PC-9 (cell line): Measurements from ENCODE around the gene RNF141. TPM values are rescaled to one million over a fixed set of nuclear protein-coding genes. Genes with fewer than 3 reads are reported as not detected.

Source experiments
- BruUV-seq: library from RNA; stranded (reverse); fragments of 400-500 nt; replicated peaks from 2 replicates; lab custom pipeline; 2021; lab: Mats Ljungman, UMichigan
- CTCF ChIA-PET: fragments of 300-600 bp; sonication (Branson Sonifier 250); formaldehyde crosslinking; loops from one replicate; lab custom pipeline; 2022; ENCODE audit warnings: antibody characterized with exemption; lab: Charles Lee
- POLR2A ChIA-PET: fragments of 300-600 bp; sonication (Branson Sonifier 250); formaldehyde crosslinking; loops from one replicate; lab custom pipeline; 2022; ENCODE audit warnings: antibody characterized with exemption; ENCODE audit not compliant: unreplicated experiment; lab: Charles Lee
- DNase-seq, 2 experiments: peaks; one replicate each; pipeline versions ENCODE4 v3.0.0 to v3.0.0-alpha.2; 2015 to 2022; ENCODE audit warnings: mixed read lengths in 1 of 2
- H2AFZ ChIP-seq: fragments of 200-600 bp; sonication (generic); 2 replicates; pipeline ENCODE4 v1.8.1; 2017; ENCODE audit warnings: antibody characterized with exemption
- H3F3A ChIP-seq: fragments of 200-600 bp; sonication (generic); 2 replicates; pipeline ENCODE4 v1.8.1; 2017; ENCODE audit warnings: antibody characterized with exemption, mild to moderate bottlenecking, low read depth; ENCODE audit not compliant: insufficient read depth
- H3K27ac ChIP-seq: fragments of 200-600 bp; sonication (generic); 2 replicates; pipeline ENCODE4 v1.6.1; 2016; ENCODE audit warnings: mixed run types
- H3K27me3 ChIP-seq: fragments of 200-600 bp; sonication (generic); 2 replicates; pipeline ENCODE4 v1.6.1; 2016; ENCODE audit warnings: low read depth, mixed run types; ENCODE audit not compliant: insufficient read depth
- H3K36me3 ChIP-seq: fragments of 200-600 bp; sonication (generic); 2 replicates; pipeline ENCODE4 v1.6.1; 2016; ENCODE audit warnings: low read depth, mixed run types
- H3K4me1 ChIP-seq: fragments of 200-600 bp; sonication (generic); replicated peaks from 2 replicates; pipeline ENCODE4 v1.6.1; 2016; ENCODE audit warnings: mixed run types; ENCODE audit not compliant: insufficient read depth
- H3K4me2 ChIP-seq: fragments of 200-600 bp; sonication (generic); 2 replicates; pipeline ENCODE4 v1.6.1; 2017; ENCODE audit warnings: mixed run types
- H3K4me3 ChIP-seq: fragments of 200-600 bp; sonication (generic); 2 replicates; pipeline ENCODE4 v1.6.1; 2016; ENCODE audit warnings: mixed run types
- H3K79me2 ChIP-seq: fragments of 200-600 bp; sonication (generic); 2 replicates; pipeline ENCODE4 v1.6.1; 2017; ENCODE audit warnings: low read depth, mixed run types
- H3K9me2 ChIP-seq: fragments of 200-600 bp; sonication (generic); 2 replicates; pipeline ENCODE4 v1.8.1; 2017; ENCODE audit warnings: mild to moderate bottlenecking; ENCODE audit not compliant: insufficient read depth
- H3K9me3 ChIP-seq: fragments of 200-600 bp; sonication (generic); 2 replicates; pipeline ENCODE4 v1.8.1; 2016; ENCODE audit warnings: low read depth; ENCODE audit not compliant: insufficient read depth
- H4K20me1 ChIP-seq: fragments of 200-600 bp; sonication (generic); 2 replicates; pipeline ENCODE4 v1.8.1; 2017; ENCODE audit not compliant: insufficient read depth
- EZH2 ChIP-seq: fragments of 200-600 bp; sonication (generic); IDR thresholded peaks from 2 replicates; pipeline ENCODE4 v1.8.0; 2017; ENCODE audit warnings: antibody characterized with exemption, low read depth
- intact Hi-C: fragments of 100-400 bp; cut with micrococcal nuclease; formaldehyde crosslinking; loops from one replicate; pipeline ENCODE4 v1.10.0; 2022; ENCODE audit not compliant: unreplicated experiment
- total RNA-seq: library from RNA; stranded (reverse); gene quantifications from 2 replicates; pipeline ENCODE4 v1.2.3, GENCODE V29; 2021
- TF ChIP-seq, protein P1 (sequence below): fragments of 200-600 bp; sonication (generic); conservative IDR thresholded peaks from 2 replicates; pipeline ENCODE4 v1.6.1; 2017; ENCODE audit warnings: mixed run types, antibody characterized with exemption, mild to moderate bottlenecking, moderate library complexity

RNF141 gene
- total RNA-seq, 1 experiment from 2014 or later = 36.8 TPM

DNA sequence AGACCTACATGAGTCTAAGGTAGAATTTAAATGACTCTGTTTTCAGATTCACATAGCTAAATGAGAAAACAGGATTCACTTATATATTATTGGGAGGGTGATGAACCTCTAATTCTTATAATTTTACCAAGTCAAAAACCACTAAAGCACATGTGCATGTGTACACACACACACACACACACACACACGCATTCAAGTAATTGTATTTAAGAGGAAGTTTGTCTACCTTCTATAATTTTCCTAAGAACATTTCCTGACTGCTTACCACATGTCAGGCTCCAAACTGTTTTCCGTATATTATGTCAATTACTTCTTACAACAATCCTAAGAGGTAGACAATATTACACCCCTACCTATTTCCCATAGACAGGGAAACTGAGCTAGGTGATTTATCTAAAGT is 6.7 kb downstream of the RNF141 start:
- no peak overlapping the region for H3K4me3 ChIP-seq
- intact Hi-C loops = no loop called here
- no peak for TF ChIP-seq EZH2
- TF ChIP-seq, protein P1, sequence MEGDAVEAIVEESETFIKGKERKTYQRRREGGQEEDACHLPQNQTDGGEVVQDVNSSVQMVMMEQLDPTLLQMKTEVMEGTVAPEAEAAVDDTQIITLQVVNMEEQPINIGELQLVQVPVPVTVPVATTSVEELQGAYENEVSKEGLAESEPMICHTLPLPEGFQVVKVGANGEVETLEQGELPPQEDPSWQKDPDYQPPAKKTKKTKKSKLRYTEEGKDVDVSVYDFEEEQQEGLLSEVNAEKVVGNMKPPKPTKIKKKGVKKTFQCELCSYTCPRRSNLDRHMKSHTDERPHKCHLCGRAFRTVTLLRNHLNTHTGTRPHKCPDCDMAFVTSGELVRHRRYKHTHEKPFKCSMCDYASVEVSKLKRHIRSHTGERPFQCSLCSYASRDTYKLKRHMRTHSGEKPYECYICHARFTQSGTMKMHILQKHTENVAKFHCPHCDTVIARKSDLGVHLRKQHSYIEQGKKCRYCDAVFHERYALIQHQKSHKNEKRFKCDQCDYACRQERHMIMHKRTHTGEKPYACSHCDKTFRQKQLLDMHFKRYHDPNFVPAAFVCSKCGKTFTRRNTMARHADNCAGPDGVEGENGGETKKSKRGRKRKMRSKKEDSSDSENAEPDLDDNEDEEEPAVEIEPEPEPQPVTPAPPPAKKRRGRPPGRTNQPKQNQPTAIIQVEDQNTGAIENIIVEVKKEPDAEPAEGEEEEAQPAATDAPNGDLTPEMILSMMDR = no peak
- no TSS peak for BruUV-seq
- H3K27ac ChIP-seq = no peak overlapping the region
- H4K20me1 ChIP-seq = no peaks in the 10 kb centered on the region
- ChIA-PET CTCF (no interaction called here), POLR2A (no interaction called here)
- 0 out of 2 replicates have a peak, but pooled peaks cover 7% of the 10 kb centered on the region for H3F3A ChIP-seq
- no peaks in the 10 kb centered on the region for H3K9me2 ChIP-seq
- H3K27me3 ChIP-seq = no peaks in the 10 kb centered on the region
- H3K36me3 ChIP-seq = peaks cover 5% of the 10 kb centered on the region; the same call in 1 of the 2 replicates
- H3K79me2 ChIP-seq = peaks cover 18% of the 10 kb centered on the region
- H3K9me3 ChIP-seq = no peaks in the 10 kb centered on the region
- DNase-seq = no peak
- no peak overlapping the region for H3K4me2 ChIP-seq
- peaks cover 16% of the 10 kb centered on the region for H3K4me1 ChIP-seq
- H2AFZ ChIP-seq = no peak overlapping the region

DNA sequence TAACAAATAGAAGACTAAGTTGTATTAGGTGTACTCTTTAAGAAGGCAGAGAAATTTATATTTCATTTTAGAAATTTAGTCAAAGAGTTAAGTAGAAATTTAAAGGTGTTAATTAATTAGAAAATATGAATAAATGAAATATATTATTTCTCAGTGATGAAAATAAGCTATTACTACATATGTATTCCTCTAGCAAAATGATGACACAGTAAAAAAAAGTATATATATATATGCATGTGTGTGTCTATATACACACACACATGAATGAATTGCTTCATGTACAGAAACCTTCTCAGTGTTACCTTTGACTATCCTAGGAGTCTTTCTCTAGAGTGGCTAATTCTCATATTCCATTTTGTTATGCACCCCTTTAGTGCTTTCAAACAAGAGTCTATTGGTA is 7.7 kb downstream of the RNF141 start:
- Histone ChIP-seq H3K36me3 (peaks cover 14% of the 10 kb centered on the region; the same call in 1 of the 2 replicates), H3K9me3 (no peaks in the 10 kb centered on the region), H3K4me3 (no peak overlapping the region), H3K27ac (no peak overlapping the region), H3K79me2 (peaks cover 8% of the 10 kb centered on the region; the same call in 1 of the 2 replicates), H3K9me2 (no peaks in the 10 kb centered on the region), H3F3A (0 out of 2 replicates have a peak, but pooled peaks cover 8% of the 10 kb centered on the region), H2AFZ (no peak overlapping the region), H3K27me3 (no peaks in the 10 kb centered on the region), H3K4me2 (no peak overlapping the region), H3K4me1 (peaks cover 15% of the 10 kb centered on the region), H4K20me1 (no peaks in the 10 kb centered on the region)
- BruUV-seq = no TSS peak
- intact Hi-C loops = no loop called here
- TF ChIP-seq EZH2 = no peak
- TF ChIP-seq, protein P1 = no peak
- POLR2A ChIA-PET = no interaction called here
- CTCF ChIA-PET = no interaction called here
- no peak for DNase-seq

DNA sequence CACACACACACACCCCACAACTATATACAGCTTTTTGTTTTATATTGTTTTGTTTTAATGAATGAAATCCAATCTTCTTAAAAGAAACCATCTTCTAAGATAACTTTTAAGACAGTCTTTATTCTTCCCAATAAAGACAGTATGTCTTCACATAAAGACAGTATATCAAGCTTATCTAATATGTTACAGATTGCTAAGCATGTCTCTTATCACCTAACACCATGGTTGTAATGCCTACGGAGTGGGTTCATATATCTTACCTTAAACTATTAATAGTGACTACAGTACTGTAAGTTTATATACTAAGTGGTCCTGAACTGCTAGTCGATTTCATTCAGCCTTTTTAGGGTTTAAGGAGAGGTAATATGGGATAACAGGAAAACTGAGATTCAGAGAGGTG is 8.5 kb downstream of the RNF141 start:
- POLR2A ChIA-PET = no interaction called here
- no peak overlapping the region for H3K4me3 ChIP-seq
- H3K27me3 ChIP-seq = no peaks in the 10 kb centered on the region
- peaks cover 18% of the 10 kb centered on the region for H3K4me1 ChIP-seq
- CTCF ChIA-PET = no interaction called here
- no peak overlapping the region for H2AFZ ChIP-seq
- no peaks in the 10 kb centered on the region for H3K9me2 ChIP-seq
- H3F3A ChIP-seq = peaks cover 10% of the 10 kb centered on the region; the same call in 1 of the 2 replicates
- TF ChIP-seq, protein P1 = no peak
- no peak for TF ChIP-seq EZH2
- no peak overlapping the region for H3K27ac ChIP-seq
- no TSS peak for BruUV-seq
- no peaks in the 10 kb centered on the region for H3K9me3 ChIP-seq
- intact Hi-C loops = no loop called here
- 0 out of 2 replicates have a peak, but pooled peaks cover under 1% of the 10 kb centered on the region for H3K79me2 ChIP-seq
- no peaks in the 10 kb centered on the region for H4K20me1 ChIP-seq
- peaks cover 16% of the 10 kb centered on the region; the same call in 1 of the 2 replicates for H3K36me3 ChIP-seq
- no peak overlapping the region for H3K4me2 ChIP-seq
- DNase-seq = no peak
